SK-N-SH (cell line): ENCODE measurements around the gene WNT8A. TPM values are rescaled to one million over a fixed set of nuclear protein-coding genes. Genes with fewer than 3 reads are reported as not detected.
"Not testable (repeated sequence)": the region's sequence is repeated elsewhere in the genome, so short reads cannot be mapped to it uniquely, and the experiment has no call there.

ENCODE experiments used
- CTCF ChIA-PET: fragments of 300-600, 350-600 bp; formaldehyde crosslinking; extraction: SDS; loops from one replicate; lab custom pipeline; 2021; lab: Yijun Ruan, JAX
- POLR2A ChIA-PET: fragments of 350-600 bp; sonication (Branson Sonifier 250); formaldehyde crosslinking; extraction: SDS; loops from one replicate; lab custom pipeline; 2020; ENCODE audit warnings: antibody characterized with exemption, inconsistent platforms; lab: Yijun Ruan, JAX
- DNase-seq: peaks from one replicate; pipeline ENCODE4 v3.0.0; 2012
- H2AFZ ChIP-seq: fragments of 200-600 bp; sonication (generic); 2 replicates; pipeline ENCODE4 v1.8.1; 2016; ENCODE audit warnings: antibody characterized with exemption, mild to moderate bottlenecking, low read depth
- H3F3A ChIP-seq: fragments of 200-600 bp; sonication (generic); replicated peaks from 2 replicates; pipeline ENCODE3; 2016; ENCODE audit warnings: antibody characterized with exemption, mild to moderate bottlenecking; ENCODE audit not compliant: insufficient read depth
- H3K27ac ChIP-seq, 2 experiments: fragments of 200-500 bp in 1 of 2; fragments of 200-600 bp in 1 of 2; sonication (Bioruptor generic) in 1 of 2; sonication (generic), shearing (Covaris generic) in 1 of 2; 2 replicates each; pipeline versions ENCODE4 v1.5.1 to v1.6.1; 2014 to 2016; ENCODE audit warnings: low read depth in 2 of 2, inconsistent platforms in 1 of 2, low read length in 1 of 2, mild to moderate bottlenecking in 1 of 2, mixed read lengths in 1 of 2
- H3K27me3 ChIP-seq: fragments of 200-600 bp; sonication (generic), shearing (Covaris generic); 2 replicates; pipeline ENCODE4 v1.6.1; 2016; ENCODE audit warnings: mixed run types; ENCODE audit not compliant: insufficient read depth
- H3K36me3 ChIP-seq, 2 experiments: fragments of 200-500 bp in 1 of 2; fragments of 200-600 bp in 1 of 2; sonication (Bioruptor generic) in 1 of 2; sonication (generic) in 1 of 2; replicated peaks in 1 of 2; 2 replicates each; pipeline versions ENCODE3 to v1.5.1; 2014 to 2016; ENCODE audit warnings: low read length in 1 of 2, mild to moderate bottlenecking in 1 of 2; ENCODE audit not compliant: insufficient read depth in 2 of 2, control insufficient read depth in 1 of 2
- H3K4me1 ChIP-seq, 2 experiments: fragments of 200-500 bp in 1 of 2; fragments of 200-600 bp in 1 of 2; sonication (Bioruptor generic) in 1 of 2; sonication (generic), shearing (Covaris generic) in 1 of 2; 2 replicates each; pipeline versions ENCODE4 v1.5.1 to v1.6.1; 2014 to 2016; ENCODE audit warnings: low read depth in 1 of 2, low read length in 1 of 2, mixed run types in 1 of 2; ENCODE audit not compliant: insufficient read depth in 2 of 2, control insufficient read depth in 1 of 2
- H3K4me2 ChIP-seq: fragments of 200-600 bp; sonication (generic), shearing (Covaris generic); 2 replicates; pipeline ENCODE4 v1.6.1; 2017; ENCODE audit warnings: mixed run types
- H3K4me3 ChIP-seq, 2 experiments: fragments of 200-500 bp in 1 of 2; fragments of 200-600 bp in 1 of 2; sonication (Bioruptor generic) in 1 of 2; sonication (generic), shearing (Covaris generic) in 1 of 2; 2 replicates each; pipeline versions ENCODE4 v1.5.1 to v1.8.1; 2014 to 2016; ENCODE audit warnings: low read depth in 2 of 2, inconsistent platforms in 1 of 2, low read length in 1 of 2, mild to moderate bottlenecking in 1 of 2, mixed read lengths in 1 of 2, moderate library complexity in 1 of 2
- H3K79me2 ChIP-seq: fragments of 200-600 bp; sonication (generic); 2 replicates; pipeline ENCODE4 v1.8.1; 2017; ENCODE audit warnings: mild to moderate bottlenecking; ENCODE audit not compliant: insufficient read depth
- H3K9ac ChIP-seq: fragments of 200-600 bp; sonication (generic); 2 replicates; pipeline ENCODE4 v1.6.1; 2017; ENCODE audit warnings: mixed run types
- H3K9me2 ChIP-seq: fragments of 200-600 bp; sonication (generic); 2 replicates; pipeline ENCODE4 v1.6.1; 2017; ENCODE audit warnings: mixed run types
- H3K9me3 ChIP-seq: fragments of 200-600 bp; sonication (generic); 2 replicates; pipeline ENCODE4 v1.6.1; 2017; ENCODE audit warnings: mixed run types, mild to moderate bottlenecking, moderate library complexity
- H4K20me1 ChIP-seq: fragments of 200-600 bp; sonication (generic); 2 replicates; pipeline ENCODE4 v1.6.1; 2017; ENCODE audit warnings: mild to moderate bottlenecking, mixed run types; ENCODE audit not compliant: insufficient read depth
- CTCF ChIP-seq: fragments of 200-600 bp; sonication (generic); IDR thresholded peaks from 2 replicates; pipeline ENCODE4 v1.6.1; 2017; ENCODE audit warnings: antibody characterized with exemption, mild to moderate bottlenecking, moderate library complexity
- EZH2phosphoT487 ChIP-seq: fragments of 200-600 bp; sonication (generic); IDR thresholded peaks from 2 replicates; pipeline ENCODE4 v1.6.1; 2017; ENCODE audit warnings: low read depth, mixed run types, mild to moderate bottlenecking, antibody characterized with exemption, moderate library complexity, borderline replicate concordance
- FOXJ3 ChIP-seq: sonication (generic); formaldehyde crosslinking; IDR thresholded peaks from 2 replicates; pipeline ENCODE4 v1.5.1; 2020; ENCODE audit warnings: mild to moderate bottlenecking, missing genetic modification reagents
- IRF3 ChIP-seq: fragments of 150-350 bp; IDR thresholded peaks from 2 replicates; pipeline ENCODE4 v1.6.1; 2016; ENCODE audit warnings: mild to moderate bottlenecking, low read depth, low read length
- MEF2A ChIP-seq: IDR thresholded peaks from 2 replicates; pipeline ENCODE4 v1.4.0; 2012; ENCODE audit warnings: low read depth, borderline replicate concordance
- POLR2AphosphoS5 ChIP-seq: IDR thresholded peaks from 2 replicates; pipeline ENCODE4 v1.6.1; 2012; ENCODE audit warnings: low read depth, low read length
- RAD21 ChIP-seq: IDR thresholded peaks from 2 replicates; pipeline ENCODE4 v1.6.1; 2012; ENCODE audit warnings: mild to moderate bottlenecking, low read length
- RCOR1 ChIP-seq: fragments of 150-350 bp; IDR thresholded peaks from 2 replicates; pipeline ENCODE4 v1.6.1; 2017; ENCODE audit warnings: antibody characterized with exemption, low read length
- SIN3A ChIP-seq: IDR thresholded peaks from 2 replicates; pipeline ENCODE4 v1.6.1; 2012; ENCODE audit warnings: low read depth, mild to moderate bottlenecking, low read length, moderate library complexity, borderline replicate concordance
- TCF12 ChIP-seq: IDR thresholded peaks from 2 replicates; pipeline ENCODE4 v1.4.0; 2012
- TEAD4 ChIP-seq: IDR thresholded peaks from 2 replicates; pipeline ENCODE4 v1.4.0; 2012; ENCODE audit warnings: mild to moderate bottlenecking, borderline replicate concordance; ENCODE audit not compliant: insufficient read depth
- YY1 ChIP-seq: IDR thresholded peaks from 2 replicates; pipeline ENCODE4 v1.4.0; 2012; ENCODE audit warnings: low read depth, mild to moderate bottlenecking
- WGBS: methylation state at CpG from one replicate; pipeline ENCODE4 v1.1.6; 2017; ENCODE audit warnings: low lambda C conversion rate; 5-methylcytosine and 5-hydroxymethylcytosine counted together
- polyA plus RNA-seq, 3 experiments: library from polyadenylated mRNA; depleted of rRNA; stranded (reverse); fragments of >200 nt; gene quantifications; 2 replicates each; pipeline ENCODE4 v1.2.3, GENCODE V29; 2012
- TF ChIP-seq, protein P1 (sequence below): IDR thresholded peaks from 2 replicates; pipeline ENCODE4 v1.4.0; 2012; ENCODE audit warnings: low read depth, borderline replicate concordance
- TF ChIP-seq, protein P2 (sequence below): IDR thresholded peaks from 2 replicates; pipeline ENCODE4 v1.6.1; 2012; ENCODE audit warnings: mild to moderate bottlenecking, low read depth, low read length, moderate library complexity
- TF ChIP-seq, protein P3 (sequence below): IDR thresholded peaks from 2 replicates; pipeline ENCODE4; 2012

WNT8A gene
- polyA plus RNA-seq, 1 of the 3 experiments (the other 2 are of a cell fraction) = not detected

DNA sequence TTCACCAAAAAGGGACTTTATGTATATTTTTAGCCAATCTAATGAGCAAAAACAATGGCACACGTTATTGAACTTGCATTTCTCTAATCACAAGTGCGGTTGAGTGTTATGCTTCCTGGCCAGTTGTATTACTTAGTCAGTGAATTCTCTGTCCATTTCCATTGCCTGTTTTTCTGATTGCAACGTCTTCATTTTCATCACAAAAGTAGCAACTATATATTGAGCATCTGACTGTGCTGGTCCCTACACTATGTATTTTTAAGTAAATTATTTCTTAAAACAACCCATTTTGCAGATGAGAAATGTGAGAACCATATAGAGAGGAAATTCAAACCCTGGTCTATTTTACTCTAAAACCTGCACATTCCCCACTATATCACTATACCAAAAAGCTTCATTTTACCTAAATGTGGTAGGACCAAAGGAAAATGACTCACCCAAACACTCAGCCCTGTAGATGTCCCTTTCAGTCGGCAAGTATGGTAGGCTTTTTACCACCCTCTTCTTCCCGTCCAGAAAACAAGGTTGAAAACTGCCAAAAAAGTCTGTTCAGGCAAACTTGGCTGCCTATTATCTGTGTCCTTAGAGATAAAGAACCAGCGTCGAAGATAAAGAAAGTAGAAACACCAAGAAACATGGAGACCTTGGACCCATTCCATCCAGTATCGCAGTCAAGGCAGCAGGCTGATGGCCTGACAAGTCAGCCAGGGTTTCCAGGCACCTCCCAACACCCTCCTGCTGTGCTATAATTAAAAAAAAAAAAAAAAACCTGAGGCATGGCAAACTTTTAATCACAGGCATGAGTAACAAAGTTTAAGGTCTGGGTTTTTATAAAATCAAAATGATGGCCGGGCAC, 32.2 kb upstream of the WNT8A start (continued):
- TF ChIP-seq FOXJ3 = no peak
- no peak for TF ChIP-seq SIN3A
- no peak for TF ChIP-seq TEAD4
- no peak for TF ChIP-seq RCOR1
- no peak for TF ChIP-seq POLR2AphosphoS5

DNA sequence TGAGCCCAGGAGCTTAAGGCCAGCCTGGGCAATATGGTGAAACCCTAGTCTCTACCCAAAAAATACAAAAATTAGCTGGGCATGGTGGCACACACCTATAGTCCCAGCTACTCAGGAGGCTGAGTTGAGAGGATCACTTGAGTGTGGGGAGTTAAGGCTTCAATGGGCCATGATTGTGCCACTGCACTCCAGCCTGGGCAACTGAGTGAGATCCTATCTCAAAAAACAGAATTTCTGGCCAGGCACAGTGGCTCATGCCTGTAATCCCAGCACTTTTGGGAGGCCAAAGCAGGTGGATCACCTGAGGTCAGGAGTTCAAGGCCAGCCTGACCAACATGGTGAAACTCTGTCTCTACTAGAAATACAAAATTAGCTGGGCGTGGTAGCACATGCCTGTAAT, 31.1 kb upstream of the WNT8A start:
- H3K27me3 ChIP-seq, H3K4me2 ChIP-seq, DNase-seq, H3K9ac ChIP-seq, H3K9me3 ChIP-seq, H2AFZ ChIP-seq, H3K4me1 ChIP-seq, H3F3A ChIP-seq, H3K36me3 ChIP-seq, H3K27ac ChIP-seq, POLR2A ChIA-PET, H3K4me3 ChIP-seq, H3K79me2 ChIP-seq, H3K9me2 ChIP-seq, H4K20me1 ChIP-seq: not testable (repeated sequence)
- WGBS = 45% methylated on average over 1 of the region's 1 CpG
- CTCF ChIA-PET = interaction anchor here (1.3 kb wide), 1 partner anchor 25 kb away, joined by 3 read pairs; no protein-coding TSS in a partner anchor

DNA sequence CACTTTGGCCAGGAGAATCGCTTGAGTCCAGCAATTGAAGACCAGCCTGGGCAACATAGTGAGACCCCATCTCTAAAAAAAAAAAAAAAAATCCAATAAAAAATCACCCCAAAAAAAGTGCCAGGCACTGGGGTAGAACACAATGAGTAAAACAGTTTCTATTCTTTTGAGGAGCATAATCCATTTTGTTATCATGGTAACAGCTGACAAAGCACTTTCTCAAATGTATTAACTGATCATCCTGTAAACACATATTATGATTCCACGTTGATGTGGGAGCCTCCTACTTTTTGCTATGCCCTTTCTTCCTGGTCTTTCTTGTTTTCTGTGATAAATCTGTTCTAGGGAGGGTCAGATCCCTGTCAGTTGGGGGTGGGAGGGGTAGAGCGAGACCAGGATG, 30.3 kb upstream of the WNT8A start:
- Histone ChIP-seq H3K27me3 (no peaks in the 10 kb centered on the region; the same call in 1 of the 2 replicates), H3K4me2 (no peak overlapping the region), H3K36me3 (no peaks in the 10 kb centered on the region), H3F3A (no peaks in the 10 kb centered on the region), H3K4me1 (no peaks in the 10 kb centered on the region), H3K9me3 (no peaks in the 10 kb centered on the region), H3K9me2 (no peaks in the 10 kb centered on the region), H4K20me1 (no peaks in the 10 kb centered on the region), H3K4me3 (no peak overlapping the region), H2AFZ (no peak overlapping the region), H3K9ac (no peak overlapping the region), H3K27ac (no peak overlapping the region), H3K79me2 (no peaks in the 10 kb centered on the region)
- 84% methylated on average over 3 of the region's 3 CpGs for WGBS
- DNase-seq = no peak
- CTCF ChIA-PET = interaction anchor here (1.4 to 3.0 kb wide), 3 partner anchors 15 to 24 kb away, joined by 3 to 19 read pairs (median 7); no protein-coding TSS in a partner anchor
- POLR2A ChIA-PET = no interaction called here
- TF ChIP-seq RCOR1 = no peak
- TF ChIP-seq IRF3 = no peak
- TF ChIP-seq YY1 = no peak
- TF ChIP-seq TCF12 = no peak
- TF ChIP-seq TEAD4 = no peak
- TF ChIP-seq, protein P1, sequence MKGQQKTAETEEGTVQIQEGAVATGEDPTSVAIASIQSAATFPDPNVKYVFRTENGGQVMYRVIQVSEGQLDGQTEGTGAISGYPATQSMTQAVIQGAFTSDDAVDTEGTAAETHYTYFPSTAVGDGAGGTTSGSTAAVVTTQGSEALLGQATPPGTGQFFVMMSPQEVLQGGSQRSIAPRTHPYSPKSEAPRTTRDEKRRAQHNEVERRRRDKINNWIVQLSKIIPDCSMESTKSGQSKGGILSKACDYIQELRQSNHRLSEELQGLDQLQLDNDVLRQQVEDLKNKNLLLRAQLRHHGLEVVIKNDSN = no peak
- TF ChIP-seq, protein P2, sequence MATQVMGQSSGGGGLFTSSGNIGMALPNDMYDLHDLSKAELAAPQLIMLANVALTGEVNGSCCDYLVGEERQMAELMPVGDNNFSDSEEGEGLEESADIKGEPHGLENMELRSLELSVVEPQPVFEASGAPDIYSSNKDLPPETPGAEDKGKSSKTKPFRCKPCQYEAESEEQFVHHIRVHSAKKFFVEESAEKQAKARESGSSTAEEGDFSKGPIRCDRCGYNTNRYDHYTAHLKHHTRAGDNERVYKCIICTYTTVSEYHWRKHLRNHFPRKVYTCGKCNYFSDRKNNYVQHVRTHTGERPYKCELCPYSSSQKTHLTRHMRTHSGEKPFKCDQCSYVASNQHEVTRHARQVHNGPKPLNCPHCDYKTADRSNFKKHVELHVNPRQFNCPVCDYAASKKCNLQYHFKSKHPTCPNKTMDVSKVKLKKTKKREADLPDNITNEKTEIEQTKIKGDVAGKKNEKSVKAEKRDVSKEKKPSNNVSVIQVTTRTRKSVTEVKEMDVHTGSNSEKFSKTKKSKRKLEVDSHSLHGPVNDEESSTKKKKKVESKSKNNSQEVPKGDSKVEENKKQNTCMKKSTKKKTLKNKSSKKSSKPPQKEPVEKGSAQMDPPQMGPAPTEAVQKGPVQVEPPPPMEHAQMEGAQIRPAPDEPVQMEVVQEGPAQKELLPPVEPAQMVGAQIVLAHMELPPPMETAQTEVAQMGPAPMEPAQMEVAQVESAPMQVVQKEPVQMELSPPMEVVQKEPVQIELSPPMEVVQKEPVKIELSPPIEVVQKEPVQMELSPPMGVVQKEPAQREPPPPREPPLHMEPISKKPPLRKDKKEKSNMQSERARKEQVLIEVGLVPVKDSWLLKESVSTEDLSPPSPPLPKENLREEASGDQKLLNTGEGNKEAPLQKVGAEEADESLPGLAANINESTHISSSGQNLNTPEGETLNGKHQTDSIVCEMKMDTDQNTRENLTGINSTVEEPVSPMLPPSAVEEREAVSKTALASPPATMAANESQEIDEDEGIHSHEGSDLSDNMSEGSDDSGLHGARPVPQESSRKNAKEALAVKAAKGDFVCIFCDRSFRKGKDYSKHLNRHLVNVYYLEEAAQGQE = no peak
- no peak for TF ChIP-seq MEF2A
- TF ChIP-seq EZH2phosphoT487 = no peak
- no peak for TF ChIP-seq CTCF
- no peak for TF ChIP-seq RAD21
- TF ChIP-seq SIN3A = no peak
- TF ChIP-seq, protein P3, sequence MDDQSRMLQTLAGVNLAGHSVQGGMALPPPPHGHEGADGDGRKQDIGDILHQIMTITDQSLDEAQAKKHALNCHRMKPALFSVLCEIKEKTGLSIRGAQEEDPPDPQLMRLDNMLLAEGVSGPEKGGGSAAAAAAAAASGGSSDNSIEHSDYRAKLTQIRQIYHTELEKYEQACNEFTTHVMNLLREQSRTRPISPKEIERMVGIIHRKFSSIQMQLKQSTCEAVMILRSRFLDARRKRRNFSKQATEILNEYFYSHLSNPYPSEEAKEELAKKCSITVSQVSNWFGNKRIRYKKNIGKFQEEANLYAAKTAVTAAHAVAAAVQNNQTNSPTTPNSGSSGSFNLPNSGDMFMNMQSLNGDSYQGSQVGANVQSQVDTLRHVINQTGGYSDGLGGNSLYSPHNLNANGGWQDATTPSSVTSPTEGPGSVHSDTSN = no peak
